GM12865 (cell line): ENCODE measurements around the gene MCM10.
A peak's percentile ranks its signal among the peaks of the same experiment; 100 is the strongest.
"Not testable (repeated sequence)": the region's sequence is repeated elsewhere in the genome, so short reads cannot be mapped to it uniquely, and the experiment has no call there.

Experiments used
- DNase-seq: peaks from one replicate; pipeline ENCODE4 v3.0.0; 2010; ENCODE audit warnings: low read depth
- H3K4me3 ChIP-seq: 2 replicates; pipeline ENCODE4 v1.5.1; 2011; ENCODE audit warnings: mild to moderate bottlenecking, low read depth, low read length, control low read depth
- CTCF ChIP-seq: IDR thresholded peaks from 2 replicates; pipeline ENCODE4 v1.5.1; 2011; ENCODE audit warnings: low read length, control low read depth, low read depth, inconsistent platforms; ENCODE audit not compliant: insufficient read depth; ENCODE audit errors: missing control alignments

Gene MCM10

GRCh38 chr10:13224210-13224995 is 63.0 kb downstream of the MCM10 start:
- DNase-seq = peak; percentile 7
- H3K4me3 ChIP-seq = no peak overlapping the region
- no peak for TF ChIP-seq CTCF

- DNase-seq = no peak
- no peak for TF ChIP-seq CTCF
- no peak overlapping the region for H3K4me3 ChIP-seq
Observed at GRCh38 chr10:13225601-13226000, 64.2 kb downstream of the MCM10 start.

GRCh38 chr10:13227031-13227430 is 65.7 kb downstream of the MCM10 start:
- no peak for DNase-seq
- no peak overlapping the region for H3K4me3 ChIP-seq
- TF ChIP-seq CTCF = no peak

- no peak for DNase-seq
- no peak overlapping the region for H3K4me3 ChIP-seq
- TF ChIP-seq CTCF = no peak
Observed at GRCh38 chr10:13231190-13231589, 69.8 kb downstream of the MCM10 start.

GRCh38 chr10:13231808-13232207 is 70.5 kb downstream of the MCM10 start:
- DNase-seq = no peak
- no peak overlapping the region for H3K4me3 ChIP-seq
- no peak for TF ChIP-seq CTCF

GRCh38 chr10:13233358-13233757 is 72.0 kb downstream of the MCM10 start:
- no peak overlapping the region for H3K4me3 ChIP-seq
- TF ChIP-seq CTCF = no peak
- no peak for DNase-seq

GRCh38 chr10:13234172-13234571 is 72.8 kb downstream of the MCM10 start, which contains the start of gene UCMA:
Gene UCMA (minus strand): TSS chr10:13234374. CDS start chr10:13234258, 116 bp downstream.
- DNase-seq = no peak
- H3K4me3 ChIP-seq = no peak within 1 kb of the TSS
- no peak for TF ChIP-seq CTCF

DNA sequence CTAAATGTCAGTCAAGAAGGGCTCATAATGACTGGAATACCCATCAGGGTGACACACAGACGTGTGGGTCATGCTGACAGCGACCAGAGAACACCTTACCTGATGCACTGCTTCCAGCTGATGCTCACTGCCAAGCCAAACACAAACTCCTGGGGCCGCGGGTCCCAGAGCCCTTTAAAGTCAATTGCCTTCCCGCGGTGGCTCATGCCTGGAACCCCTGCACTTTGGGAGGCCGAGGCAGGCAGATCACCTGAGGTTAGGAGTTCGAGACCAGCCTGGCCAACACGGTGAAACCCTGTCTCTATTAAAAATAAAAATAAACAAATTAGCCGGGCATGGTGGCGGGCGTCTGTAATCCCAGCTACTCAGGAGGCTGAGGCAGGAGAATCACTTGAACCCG is 73.4 kb downstream of the MCM10 start:
- DNase-seq, H3K4me3 ChIP-seq: not testable (repeated sequence)
